ENCODE results near the gene NAALADL2.
"Not testable (repeated sequence)": the region's sequence is repeated elsewhere in the genome, so short reads cannot be mapped to it uniquely, and the experiment has no call there.

NAALADL2 gene

GRCh38 chr3:175573226-175573625 lies 714.1 kb downstream of the NAALADL2 start:
- Mint-ChIP-seq H3K4me1 (ENCODE audit: low read depth) (no peaks in the 10 kb centered on the region), H3K4me3 (no peak overlapping the region), H3K27me3 (no peaks in the 10 kb centered on the region), H3K9me3 (no peaks in the 10 kb centered on the region), H3K36me3 (ENCODE audit: low read depth) (no peaks in the 10 kb centered on the region), H3K27ac (no peak overlapping the region)

- no peaks in the 10 kb centered on the region for H3K4me1 Mint-ChIP-seq (ENCODE audit: low read depth)
- no peaks in the 10 kb centered on the region for H3K9me3 Mint-ChIP-seq
- H3K36me3 Mint-ChIP-seq (ENCODE audit: low read depth): no peaks in the 10 kb centered on the region
- H3K27ac Mint-ChIP-seq: no peak overlapping the region
- H3K27me3 Mint-ChIP-seq: no peaks in the 10 kb centered on the region
- no peak overlapping the region for H3K4me3 Mint-ChIP-seq
Observed at GRCh38 chr3:175580318-175580717, 721.2 kb downstream of the NAALADL2 start.

GRCh38 chr3:175585898-175586297 lies 726.8 kb downstream of the NAALADL2 start:
- no peaks in the 10 kb centered on the region for H3K36me3 Mint-ChIP-seq (ENCODE audit: low read depth)
- H3K4me3 Mint-ChIP-seq: no peak overlapping the region

GRCh38 chr3:175590745-175591144 lies 731.6 kb downstream of the NAALADL2 start:
- Mint-ChIP-seq H3K36me3 (ENCODE audit: low read depth) (no peaks in the 10 kb centered on the region), H3K27ac (no peak overlapping the region)

More at GRCh38 chr3:175585898-175586297, 726.8 kb downstream of the NAALADL2 start:
- Mint-ChIP-seq H3K4me1 (ENCODE audit: low read depth) (no peaks in the 10 kb centered on the region), H3K9me3 (no peaks in the 10 kb centered on the region), H3K27me3 (no peaks in the 10 kb centered on the region), H3K27ac (no peak overlapping the region)

GRCh38 chr3:175591375-175591774 lies 732.2 kb downstream of the NAALADL2 start:
- no peaks in the 10 kb centered on the region for H3K27me3 Mint-ChIP-seq

More at GRCh38 chr3:175590745-175591144, 731.6 kb downstream of the NAALADL2 start:
- H3K4me1 Mint-ChIP-seq (ENCODE audit: low read depth): no peaks in the 10 kb centered on the region
- no peaks in the 10 kb centered on the region for H3K27me3 Mint-ChIP-seq
- H3K9me3 Mint-ChIP-seq: peaks cover 7% of the 10 kb centered on the region
- H3K4me3 Mint-ChIP-seq: no peak overlapping the region

GRCh38 chr3:175593331-175593730 lies 734.2 kb downstream of the NAALADL2 start:
- Mint-ChIP-seq H3K27me3 (no peaks in the 10 kb centered on the region), H3K4me1 (ENCODE audit: low read depth) (no peaks in the 10 kb centered on the region), H3K27ac (no peak overlapping the region), H3K36me3 (ENCODE audit: low read depth) (no peaks in the 10 kb centered on the region), H3K4me3 (no peak overlapping the region), H3K9me3 (peaks cover 7% of the 10 kb centered on the region)

More at GRCh38 chr3:175591375-175591774, 732.2 kb downstream of the NAALADL2 start:
- Mint-ChIP-seq H3K4me1 (ENCODE audit: low read depth) (no peaks in the 10 kb centered on the region), H3K9me3 (peaks cover 7% of the 10 kb centered on the region), H3K27ac (no peak overlapping the region), H3K4me3 (no peak overlapping the region), H3K36me3 (ENCODE audit: low read depth) (no peaks in the 10 kb centered on the region)

- no peak overlapping the region for H3K4me3 Mint-ChIP-seq
- H3K4me1 Mint-ChIP-seq (ENCODE audit: low read depth): no peaks in the 10 kb centered on the region
- no peaks in the 10 kb centered on the region for H3K27me3 Mint-ChIP-seq
- H3K9me3 Mint-ChIP-seq: peaks cover 5% of the 10 kb centered on the region
- H3K36me3 Mint-ChIP-seq (ENCODE audit: low read depth): no peaks in the 10 kb centered on the region
- no peak overlapping the region for H3K27ac Mint-ChIP-seq
Observed at GRCh38 chr3:175598740-175599139, 739.6 kb downstream of the NAALADL2 start.

GRCh38 chr3:175601521-175601920 lies 742.4 kb downstream of the NAALADL2 start:
- Mint-ChIP-seq H3K27me3 (no peaks in the 10 kb centered on the region), H3K4me3 (no peak overlapping the region), H3K9me3 (no peaks in the 10 kb centered on the region), H3K27ac (no peak overlapping the region), H3K36me3 (ENCODE audit: low read depth) (no peaks in the 10 kb centered on the region), H3K4me1 (ENCODE audit: low read depth) (no peaks in the 10 kb centered on the region)

- Mint-ChIP-seq H3K36me3 (ENCODE audit: low read depth) (no peaks in the 10 kb centered on the region), H3K27ac (no peak overlapping the region), H3K4me1 (ENCODE audit: low read depth) (no peaks in the 10 kb centered on the region), H3K9me3 (no peaks in the 10 kb centered on the region), H3K4me3 (no peak overlapping the region), H3K27me3 (no peaks in the 10 kb centered on the region)
Observed at GRCh38 chr3:175605851-175606250, 746.7 kb downstream of the NAALADL2 start.

GRCh38 chr3:175606650-175607318 lies 747.6 kb downstream of the NAALADL2 start:
- Mint-ChIP-seq H3K4me1 (ENCODE audit: low read depth) (no peaks in the 10 kb centered on the region), H3K9me3 (no peaks in the 10 kb centered on the region), H3K4me3 (no peak overlapping the region), H3K27ac (no peak overlapping the region), H3K27me3 (no peaks in the 10 kb centered on the region), H3K36me3 (ENCODE audit: low read depth) (no peaks in the 10 kb centered on the region)

GRCh38 chr3:175608356-175608755 lies 749.2 kb downstream of the NAALADL2 start:
- H3K9me3 Mint-ChIP-seq: no peaks in the 10 kb centered on the region
- no peak overlapping the region for H3K4me3 Mint-ChIP-seq
- H3K4me1 Mint-ChIP-seq (ENCODE audit: low read depth): no peaks in the 10 kb centered on the region
- H3K36me3 Mint-ChIP-seq (ENCODE audit: low read depth): no peaks in the 10 kb centered on the region
- no peaks in the 10 kb centered on the region for H3K27me3 Mint-ChIP-seq
- H3K27ac Mint-ChIP-seq: no peak overlapping the region

GRCh38 chr3:175608911-175609310 lies 749.8 kb downstream of the NAALADL2 start:
- H3K4me1 Mint-ChIP-seq (ENCODE audit: low read depth): no peaks in the 10 kb centered on the region
- H3K36me3 Mint-ChIP-seq (ENCODE audit: low read depth): no peaks in the 10 kb centered on the region
- no peaks in the 10 kb centered on the region for H3K9me3 Mint-ChIP-seq
- H3K27me3 Mint-ChIP-seq: no peaks in the 10 kb centered on the region
- H3K4me3 Mint-ChIP-seq: no peak overlapping the region
- H3K27ac Mint-ChIP-seq: no peak overlapping the region

- Mint-ChIP-seq H3K27ac (no peak overlapping the region), H3K4me1 (ENCODE audit: low read depth) (no peaks in the 10 kb centered on the region), H3K36me3 (ENCODE audit: low read depth) (no peaks in the 10 kb centered on the region), H3K9me3 (no peaks in the 10 kb centered on the region), H3K27me3 (no peaks in the 10 kb centered on the region), H3K4me3 (no peak overlapping the region)
Observed at GRCh38 chr3:175612487-175613196, 753.5 kb downstream of the NAALADL2 start.

- H3K27me3 Mint-ChIP-seq; H3K27ac Mint-ChIP-seq; H3K4me1 Mint-ChIP-seq (ENCODE audit: low read depth); H3K4me3 Mint-ChIP-seq; H3K9me3 Mint-ChIP-seq; H3K36me3 Mint-ChIP-seq (ENCODE audit: low read depth): not testable (repeated sequence)
Observed at GRCh38 chr3:175614107-175614506, 755.0 kb downstream of the NAALADL2 start.

GRCh38 chr3:175617247-175617646 lies 758.1 kb downstream of the NAALADL2 start:
- Mint-ChIP-seq H3K4me1 (ENCODE audit: low read depth) (no peaks in the 10 kb centered on the region), H3K36me3 (ENCODE audit: low read depth) (no peaks in the 10 kb centered on the region)

More at GRCh38 chr3:175617247-175617646, 758.1 kb downstream of the NAALADL2 start:
- H3K9me3 Mint-ChIP-seq: peaks cover 7% of the 10 kb centered on the region
- H3K27me3 Mint-ChIP-seq: no peaks in the 10 kb centered on the region
- H3K27ac Mint-ChIP-seq: no peak overlapping the region
- no peak overlapping the region for H3K4me3 Mint-ChIP-seq

All from stimulated activated naive CD8-positive, alpha-beta T cell treated with anti-CD3 and anti-CD28 coated beads, Interleukin-15, Interleukin-2, amounts not matched to agents 100 ng/mL and 50 ng/mL, for 24 hours (primary cell).